Measurements from ENCODE around the gene TRAK1.

The TRAK1 gene

DNA sequence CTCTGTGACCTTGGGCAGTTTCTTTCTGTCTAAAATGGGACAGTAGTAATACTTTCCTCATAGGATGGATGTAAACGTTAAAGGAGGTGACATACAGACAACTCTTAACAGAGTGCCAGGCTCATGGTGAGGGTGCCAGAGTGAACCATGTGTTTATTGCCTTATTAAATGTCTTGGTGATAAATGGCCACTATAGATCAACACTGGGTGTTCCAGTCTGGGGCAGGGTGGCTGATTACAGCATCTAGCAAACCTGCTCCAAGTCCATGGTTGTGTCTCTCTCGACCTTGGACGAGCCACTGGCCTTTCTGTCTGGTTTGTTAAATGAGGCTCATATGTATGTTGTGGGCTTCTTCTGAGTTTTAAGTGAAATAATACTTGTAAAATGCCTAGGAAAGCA lies 75.1 kb downstream of the TRAK1 start:
- no peak for DNase-seq (ENCODE audit: low read depth in 1 of 2, low spot score in 1 of 2)
- no peak overlapping the region for H3K27ac ChIP-seq (replicated peaks)
- H3K27me3 ChIP-seq (ENCODE audit: insufficient read depth, poor library complexity, severe bottlenecking): no peaks in the 10 kb centered on the region
- H3K4me3 ChIP-seq (replicated peaks; ENCODE audit: insufficient read depth, low read length): no peak overlapping the region
- TF ChIP-seq, protein P1, sequence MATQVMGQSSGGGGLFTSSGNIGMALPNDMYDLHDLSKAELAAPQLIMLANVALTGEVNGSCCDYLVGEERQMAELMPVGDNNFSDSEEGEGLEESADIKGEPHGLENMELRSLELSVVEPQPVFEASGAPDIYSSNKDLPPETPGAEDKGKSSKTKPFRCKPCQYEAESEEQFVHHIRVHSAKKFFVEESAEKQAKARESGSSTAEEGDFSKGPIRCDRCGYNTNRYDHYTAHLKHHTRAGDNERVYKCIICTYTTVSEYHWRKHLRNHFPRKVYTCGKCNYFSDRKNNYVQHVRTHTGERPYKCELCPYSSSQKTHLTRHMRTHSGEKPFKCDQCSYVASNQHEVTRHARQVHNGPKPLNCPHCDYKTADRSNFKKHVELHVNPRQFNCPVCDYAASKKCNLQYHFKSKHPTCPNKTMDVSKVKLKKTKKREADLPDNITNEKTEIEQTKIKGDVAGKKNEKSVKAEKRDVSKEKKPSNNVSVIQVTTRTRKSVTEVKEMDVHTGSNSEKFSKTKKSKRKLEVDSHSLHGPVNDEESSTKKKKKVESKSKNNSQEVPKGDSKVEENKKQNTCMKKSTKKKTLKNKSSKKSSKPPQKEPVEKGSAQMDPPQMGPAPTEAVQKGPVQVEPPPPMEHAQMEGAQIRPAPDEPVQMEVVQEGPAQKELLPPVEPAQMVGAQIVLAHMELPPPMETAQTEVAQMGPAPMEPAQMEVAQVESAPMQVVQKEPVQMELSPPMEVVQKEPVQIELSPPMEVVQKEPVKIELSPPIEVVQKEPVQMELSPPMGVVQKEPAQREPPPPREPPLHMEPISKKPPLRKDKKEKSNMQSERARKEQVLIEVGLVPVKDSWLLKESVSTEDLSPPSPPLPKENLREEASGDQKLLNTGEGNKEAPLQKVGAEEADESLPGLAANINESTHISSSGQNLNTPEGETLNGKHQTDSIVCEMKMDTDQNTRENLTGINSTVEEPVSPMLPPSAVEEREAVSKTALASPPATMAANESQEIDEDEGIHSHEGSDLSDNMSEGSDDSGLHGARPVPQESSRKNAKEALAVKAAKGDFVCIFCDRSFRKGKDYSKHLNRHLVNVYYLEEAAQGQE (IDR thresholded peaks at IDR 0.05; ENCODE audit: insufficient replicate concordance, low read depth): no peak
- no peak for TF ChIP-seq SPI1 (IDR thresholded peaks at IDR 0.05; ENCODE audit: borderline replicate concordance, low read depth)
- TF ChIP-seq, protein P2, sequence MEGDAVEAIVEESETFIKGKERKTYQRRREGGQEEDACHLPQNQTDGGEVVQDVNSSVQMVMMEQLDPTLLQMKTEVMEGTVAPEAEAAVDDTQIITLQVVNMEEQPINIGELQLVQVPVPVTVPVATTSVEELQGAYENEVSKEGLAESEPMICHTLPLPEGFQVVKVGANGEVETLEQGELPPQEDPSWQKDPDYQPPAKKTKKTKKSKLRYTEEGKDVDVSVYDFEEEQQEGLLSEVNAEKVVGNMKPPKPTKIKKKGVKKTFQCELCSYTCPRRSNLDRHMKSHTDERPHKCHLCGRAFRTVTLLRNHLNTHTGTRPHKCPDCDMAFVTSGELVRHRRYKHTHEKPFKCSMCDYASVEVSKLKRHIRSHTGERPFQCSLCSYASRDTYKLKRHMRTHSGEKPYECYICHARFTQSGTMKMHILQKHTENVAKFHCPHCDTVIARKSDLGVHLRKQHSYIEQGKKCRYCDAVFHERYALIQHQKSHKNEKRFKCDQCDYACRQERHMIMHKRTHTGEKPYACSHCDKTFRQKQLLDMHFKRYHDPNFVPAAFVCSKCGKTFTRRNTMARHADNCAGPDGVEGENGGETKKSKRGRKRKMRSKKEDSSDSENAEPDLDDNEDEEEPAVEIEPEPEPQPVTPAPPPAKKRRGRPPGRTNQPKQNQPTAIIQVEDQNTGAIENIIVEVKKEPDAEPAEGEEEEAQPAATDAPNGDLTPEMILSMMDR (IDR thresholded peaks at IDR 0.05; ENCODE audit: insufficient read depth, low read length): no peak
- TF ChIP-seq POLR2AphosphoS5 (IDR thresholded peaks at IDR 0.05; ENCODE audit: low read depth): no peak
- TF ChIP-seq GABPA (IDR thresholded peaks at IDR 0.05; ENCODE audit: low read depth): no peak

DNA sequence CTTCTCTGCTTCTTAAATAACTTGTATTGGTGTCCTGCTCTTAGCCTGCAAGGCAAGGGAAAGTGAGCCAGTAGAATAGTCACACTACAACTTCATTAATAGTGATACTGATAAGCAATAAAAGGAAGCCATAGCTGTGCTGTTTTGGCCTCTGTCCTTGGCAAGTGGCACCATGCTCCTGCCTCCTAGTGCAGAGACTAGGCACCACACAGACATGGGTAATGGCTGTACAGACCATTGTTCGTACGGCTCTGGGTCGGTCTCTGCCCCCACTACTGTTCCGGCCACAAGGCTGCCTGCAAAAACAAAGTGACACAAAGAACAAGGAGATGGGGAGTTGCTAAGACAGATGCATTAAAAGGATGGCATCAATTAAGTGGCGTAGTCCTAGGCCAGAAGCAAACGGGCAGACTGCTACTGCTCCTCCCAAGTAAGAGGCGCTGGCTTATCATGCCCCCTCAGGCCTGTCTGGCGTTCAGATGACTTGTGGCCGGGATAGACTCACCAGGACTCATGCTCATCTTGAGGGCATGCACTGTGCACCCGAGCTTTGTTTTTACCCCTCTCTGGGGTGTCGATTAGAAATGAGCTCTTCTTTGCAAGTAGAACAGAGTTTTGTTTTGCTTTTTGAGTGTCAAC lies 75.6 kb downstream of the TRAK1 start:
- TF ChIP-seq SPI1 (IDR thresholded peaks at IDR 0.05; ENCODE audit: borderline replicate concordance, low read depth) (no peak), GABPA (IDR thresholded peaks at IDR 0.05; ENCODE audit: low read depth) (no peak), POLR2AphosphoS5 (IDR thresholded peaks at IDR 0.05; ENCODE audit: low read depth) (no peak)
- TF ChIP-seq, protein P1 (IDR thresholded peaks at IDR 0.05; ENCODE audit: insufficient replicate concordance, low read depth): no peak
- TF ChIP-seq, protein P2 (IDR thresholded peaks at IDR 0.05; ENCODE audit: insufficient read depth, low read length): no peak
- H3K27me3 ChIP-seq (ENCODE audit: insufficient read depth, poor library complexity, severe bottlenecking): no peaks in the 10 kb centered on the region
- no peak overlapping the region for H3K4me3 ChIP-seq (replicated peaks; ENCODE audit: insufficient read depth, low read length)
- no peak overlapping the region for H3K27ac ChIP-seq (replicated peaks)
- no peak for DNase-seq (ENCODE audit: low read depth in 1 of 2, low spot score in 1 of 2)

DNA sequence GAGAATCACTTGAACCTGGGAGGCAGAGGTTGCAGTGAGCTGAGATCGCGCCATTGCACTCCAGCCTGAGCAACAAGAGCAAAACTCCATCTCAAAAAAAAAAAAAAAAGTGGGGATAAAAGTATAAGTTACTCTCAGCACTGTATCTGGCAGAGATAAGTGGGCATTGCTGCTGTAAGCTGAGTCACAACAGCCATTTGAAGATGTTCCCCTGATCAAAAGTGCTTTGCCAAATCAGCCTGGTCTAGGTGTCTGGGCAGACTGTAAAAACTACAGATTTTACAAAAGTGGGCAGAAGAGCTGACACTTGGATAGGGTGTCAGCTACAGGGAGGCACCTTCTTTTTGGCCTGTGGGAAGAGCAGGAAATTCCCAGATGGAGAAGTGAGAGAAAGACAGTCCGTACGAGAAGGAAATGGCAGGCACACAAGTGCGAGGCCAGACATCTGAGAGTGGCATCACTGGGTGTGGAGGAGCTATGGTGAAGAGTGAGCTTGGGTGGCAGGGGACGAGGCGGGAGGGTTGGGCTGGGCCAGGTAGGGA lies 78.5 kb downstream of the TRAK1 start:
- no peak overlapping the region for H3K4me3 ChIP-seq (replicated peaks; ENCODE audit: insufficient read depth, low read length)
- no peak overlapping the region for H3K27ac ChIP-seq (replicated peaks)
- no peaks in the 10 kb centered on the region for H3K27me3 ChIP-seq (ENCODE audit: insufficient read depth, poor library complexity, severe bottlenecking)
- TF ChIP-seq, protein P1 (IDR thresholded peaks at IDR 0.05; ENCODE audit: insufficient replicate concordance, low read depth): no peak
- TF ChIP-seq, protein P2 (IDR thresholded peaks at IDR 0.05; ENCODE audit: insufficient read depth, low read length): no peak
- no peak for TF ChIP-seq POLR2AphosphoS5 (IDR thresholded peaks at IDR 0.05; ENCODE audit: low read depth)
- no peak for TF ChIP-seq SPI1 (IDR thresholded peaks at IDR 0.05; ENCODE audit: borderline replicate concordance, low read depth)
- TF ChIP-seq GABPA (IDR thresholded peaks at IDR 0.05; ENCODE audit: low read depth): no peak
- DNase-seq (ENCODE audit: low read depth in 1 of 2, low spot score in 1 of 2): no peak
